PC-3 (cell line): ENCODE measurements around the gene TBC1D16. TPM values are rescaled to one million over a fixed set of nuclear protein-coding genes. Genes with fewer than 3 reads are reported as not detected.

Experiments used
- ATAC-seq: fragments of 200-7000 bp; cut with Tn5 transposase; 2 replicates; pipeline ENCODE4 v1.9.1; 2020; ENCODE audit warnings: mild to moderate bottlenecking, moderate library complexity
- BruUV-seq: library from RNA; stranded (reverse); fragments of 400-500 nt; replicated peaks from 2 replicates; lab custom pipeline; 2021; lab: Mats Ljungman, UMichigan
- CTCF ChIA-PET: fragments of 300-600 bp; sonication (Branson Sonifier 250); formaldehyde crosslinking; loops from one replicate; lab custom pipeline; 2022; ENCODE audit warnings: antibody characterized with exemption; lab: Charles Lee
- POLR2A ChIA-PET: fragments of 300-600 bp; sonication (Branson Sonifier 250); formaldehyde crosslinking; loops from one replicate; lab custom pipeline; 2022; ENCODE audit warnings: antibody characterized with exemption; ENCODE audit not compliant: unreplicated experiment; lab: Charles Lee
- DNase-seq: peaks from one replicate; pipeline ENCODE4 v3.0.0-alpha.2; 2015
- H2AFZ ChIP-seq: fragments of 300-600 bp; sonication (generic); 2 replicates; pipeline ENCODE4 v1.6.0; 2016; ENCODE audit warnings: antibody characterized with exemption, low read length
- H3F3A ChIP-seq: fragments of 300-600 bp; sonication (generic); one replicate; pipeline ENCODE4 v1.6.0; 2017; ENCODE audit warnings: antibody characterized with exemption, low read length, control low read depth, mild to moderate bottlenecking; ENCODE audit not compliant: unreplicated experiment
- H3K27ac ChIP-seq: fragments of 300-600 bp; sonication (generic); 2 replicates; pipeline ENCODE4 v1.5.1; 2016; ENCODE audit warnings: mild to moderate bottlenecking, low read length
- H3K27me3 ChIP-seq: fragments of 300-600 bp; sonication (generic); 2 replicates; pipeline ENCODE4 v1.6.1; 2016; ENCODE audit warnings: low read length, mixed read lengths
- H3K36me3 ChIP-seq: fragments of 300-600 bp; sonication (generic); 2 replicates; pipeline ENCODE4 v1.6.1; 2016; ENCODE audit warnings: low read depth, mixed run types, low read length, mixed read lengths
- H3K4me1 ChIP-seq: fragments of 300-600 bp; sonication (generic); 2 replicates; pipeline ENCODE4 v1.5.1; 2016; ENCODE audit warnings: low read length; ENCODE audit not compliant: insufficient read depth
- H3K4me2 ChIP-seq: fragments of 300-600 bp; sonication (generic); 2 replicates; pipeline ENCODE4 v1.6.0; 2016; ENCODE audit warnings: low read length
- H3K4me3 ChIP-seq: fragments of 300-600 bp; sonication (generic); 2 replicates; pipeline ENCODE4 v1.5.1; 2016; ENCODE audit warnings: mild to moderate bottlenecking, low read length, mixed read lengths
- H3K79me2 ChIP-seq: fragments of 300-600 bp; sonication (generic); 2 replicates; pipeline ENCODE4 v1.6.1; 2017; ENCODE audit warnings: low read length, mixed read lengths
- H3K9ac ChIP-seq: fragments of 300-600 bp; sonication (generic); 2 replicates; pipeline ENCODE4 v1.6.0; 2016; ENCODE audit warnings: mild to moderate bottlenecking, low read length
- H3K9me2 ChIP-seq: fragments of 300-600 bp; sonication (generic); replicated peaks from 2 replicates; pipeline ENCODE4 v1.6.1; 2016; ENCODE audit warnings: mixed run types, low read length, mixed read lengths
- H3K9me3 ChIP-seq: fragments of 300-600 bp; sonication (generic); 2 replicates; pipeline ENCODE4 v1.6.1; 2016; ENCODE audit warnings: low read length, mixed read lengths
- H4K20me1 ChIP-seq: fragments of 300-600 bp; sonication (generic); 2 replicates; pipeline ENCODE4 v1.6.1; 2016; ENCODE audit warnings: low read length, mixed read lengths
- EZH2 ChIP-seq: fragments of 300-600 bp; sonication (generic); IDR thresholded peaks from one replicate; pipeline ENCODE4 v1.6.1; 2017; ENCODE audit warnings: antibody characterized with exemption, mild to moderate bottlenecking, low read length; ENCODE audit not compliant: unreplicated experiment
- EZH2phosphoT487 ChIP-seq: fragments of 300-600 bp; sonication (generic); IDR thresholded peaks from 2 replicates; pipeline ENCODE4 v1.6.1; 2018; ENCODE audit warnings: mild to moderate bottlenecking, antibody characterized with exemption, low read length, borderline replicate concordance
- intact Hi-C: fragments of 100-400 bp; cut with micrococcal nuclease; formaldehyde crosslinking; loops from 2 replicates; pipeline ENCODE4 v1.9.0; 2023
- total RNA-seq: library from RNA; depleted of rRNA; stranded (reverse); fragments of >200 nt; gene quantifications from 2 replicates; pipeline ENCODE4 v1.2.3, GENCODE V29; 2014
- TF ChIP-seq, protein P1 (sequence below): fragments of 300-600 bp; sonication (generic); conservative IDR thresholded peaks from 2 replicates; pipeline ENCODE4 v1.5.1; 2017; ENCODE audit warnings: antibody characterized with exemption, low read depth, mild to moderate bottlenecking, low read length

The TBC1D16 gene
- total RNA-seq, 1 experiment from 2014 or later: 23.7 TPM

- no peak overlapping the region for H2AFZ ChIP-seq
- DNase-seq (no peak), ATAC-seq (no peak)
- H3K9ac ChIP-seq: no peak overlapping the region
- no peak overlapping the region for H3K4me3 ChIP-seq
- no peaks in the 10 kb centered on the region for H3K9me3 ChIP-seq
- no TSS peak for BruUV-seq
- intact Hi-C loops: loop anchor here (1.0 to 5.0 kb wide), 3 partner anchors 73 to 238 kb away; no protein-coding TSS in a partner anchor
- H3K9me2 ChIP-seq: no peaks in the 10 kb centered on the region
- no peaks in the 10 kb centered on the region for H3K36me3 ChIP-seq
- no peak overlapping the region for H3K4me2 ChIP-seq
- no peaks in the 10 kb centered on the region for H4K20me1 ChIP-seq
- TF ChIP-seq EZH2phosphoT487 (no peak), EZH2 (no peak)
- TF ChIP-seq, protein P1, sequence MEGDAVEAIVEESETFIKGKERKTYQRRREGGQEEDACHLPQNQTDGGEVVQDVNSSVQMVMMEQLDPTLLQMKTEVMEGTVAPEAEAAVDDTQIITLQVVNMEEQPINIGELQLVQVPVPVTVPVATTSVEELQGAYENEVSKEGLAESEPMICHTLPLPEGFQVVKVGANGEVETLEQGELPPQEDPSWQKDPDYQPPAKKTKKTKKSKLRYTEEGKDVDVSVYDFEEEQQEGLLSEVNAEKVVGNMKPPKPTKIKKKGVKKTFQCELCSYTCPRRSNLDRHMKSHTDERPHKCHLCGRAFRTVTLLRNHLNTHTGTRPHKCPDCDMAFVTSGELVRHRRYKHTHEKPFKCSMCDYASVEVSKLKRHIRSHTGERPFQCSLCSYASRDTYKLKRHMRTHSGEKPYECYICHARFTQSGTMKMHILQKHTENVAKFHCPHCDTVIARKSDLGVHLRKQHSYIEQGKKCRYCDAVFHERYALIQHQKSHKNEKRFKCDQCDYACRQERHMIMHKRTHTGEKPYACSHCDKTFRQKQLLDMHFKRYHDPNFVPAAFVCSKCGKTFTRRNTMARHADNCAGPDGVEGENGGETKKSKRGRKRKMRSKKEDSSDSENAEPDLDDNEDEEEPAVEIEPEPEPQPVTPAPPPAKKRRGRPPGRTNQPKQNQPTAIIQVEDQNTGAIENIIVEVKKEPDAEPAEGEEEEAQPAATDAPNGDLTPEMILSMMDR: no peak
- H3K27me3 ChIP-seq: no peaks in the 10 kb centered on the region
- POLR2A ChIA-PET: interaction anchor here (0.5 kb wide), 1 partner anchor 249 kb away, joined by 5 read pairs; no protein-coding TSS in a partner anchor
- CTCF ChIA-PET: no interaction called here
- H3K27ac ChIP-seq: no peak overlapping the region
- peaks cover 43% of the 10 kb centered on the region for H3K4me1 ChIP-seq
- H3K79me2 ChIP-seq: no peaks in the 10 kb centered on the region
- peaks cover 4% of the 10 kb centered on the region for H3F3A ChIP-seq
These were observed 45.0 kb downstream of the TBC1D16 start for GRCh38 chr17:79990704-79991103.

DNA sequence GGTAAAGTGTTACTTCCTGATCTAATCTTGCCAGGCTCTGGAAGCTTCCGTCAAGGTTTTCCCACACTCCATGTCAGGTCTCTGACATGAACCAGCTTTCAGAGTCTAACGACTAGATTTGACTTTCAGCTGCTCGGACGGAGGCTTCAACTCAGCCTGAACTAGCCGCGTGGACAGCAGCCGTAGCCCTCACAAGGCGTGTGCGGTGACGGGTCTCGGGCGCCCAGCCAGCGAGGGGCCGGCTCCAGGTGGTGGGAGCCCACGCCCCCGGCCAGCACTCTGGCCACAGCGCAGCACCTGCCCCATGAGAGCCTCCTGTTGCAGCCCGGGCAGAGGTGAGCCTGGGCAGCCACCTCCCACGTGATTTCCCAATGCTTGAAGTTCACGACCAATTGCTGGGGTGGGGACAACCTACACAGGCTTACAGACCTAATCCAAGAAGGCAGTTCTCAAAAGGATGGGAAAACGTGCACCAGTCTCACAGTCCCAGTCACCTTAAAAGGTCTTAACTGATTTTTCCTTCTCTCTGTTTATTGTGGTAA is 45.5 kb downstream of the TBC1D16 start:
- Histone ChIP-seq H3K9me2 (no peaks in the 10 kb centered on the region), H3K4me2 (no peak overlapping the region), H3K36me3 (no peaks in the 10 kb centered on the region), H3K27me3 (no peaks in the 10 kb centered on the region), H3K27ac (no peak overlapping the region), H2AFZ (no peak overlapping the region), H3K4me3 (no peak overlapping the region), H3K4me1 (peaks cover 43% of the 10 kb centered on the region), H3K9ac (no peak overlapping the region), H3K79me2 (no peaks in the 10 kb centered on the region), H4K20me1 (no peaks in the 10 kb centered on the region), H3K9me3 (no peaks in the 10 kb centered on the region), H3F3A (peaks cover 4% of the 10 kb centered on the region)
- TF ChIP-seq, protein P1: no peak
- TF ChIP-seq EZH2: no peak
- TF ChIP-seq EZH2phosphoT487: no peak
- DNase-seq (no peak), ATAC-seq (no peak)
- intact Hi-C loops: loop anchor here (5.0 kb wide), 2 partner anchors 73 to 238 kb away; no protein-coding TSS in a partner anchor
- ChIA-PET CTCF (no interaction called here), POLR2A (no interaction called here)
- BruUV-seq: no TSS peak

- BruUV-seq: no TSS peak
- Histone ChIP-seq H3K4me1 (peaks cover 43% of the 10 kb centered on the region), H4K20me1 (no peaks in the 10 kb centered on the region), H3K9me2 (no peaks in the 10 kb centered on the region), H3K9me3 (no peaks in the 10 kb centered on the region), H2AFZ (no peak overlapping the region), H3K79me2 (no peaks in the 10 kb centered on the region), H3F3A (peaks cover 4% of the 10 kb centered on the region), H3K36me3 (no peaks in the 10 kb centered on the region), H3K9ac (no peak overlapping the region), H3K4me3 (no peak overlapping the region), H3K27me3 (no peaks in the 10 kb centered on the region), H3K27ac (no peak overlapping the region; the same call in 1 of the 2 replicates), H3K4me2 (no peak overlapping the region)
- intact Hi-C loops: loop anchor here (5.0 kb wide), 1 partner anchor 57 kb away; no protein-coding TSS in a partner anchor
- TF ChIP-seq EZH2 (no peak), EZH2phosphoT487 (no peak)
- TF ChIP-seq, protein P1: no peak
- no peak for DNase-seq
- no peak for ATAC-seq
- ChIA-PET CTCF (no interaction called here), POLR2A (no interaction called here)
These were observed 46.4 kb downstream of the TBC1D16 start for GRCh38 chr17:79989106-79989835.
